SK-N-SH (cell line): Measurements from ENCODE around the gene ATL1.

Experiments
- ELF1 ChIP-seq: IDR thresholded peaks from 2 replicates; pipeline ENCODE4 v1.4.0; 2012
- GABPA ChIP-seq: IDR thresholded peaks from 2 replicates; pipeline ENCODE4 v1.4.0; 2012; ENCODE audit warnings: low read depth, mild to moderate bottlenecking
- POLR2AphosphoS5 ChIP-seq: IDR thresholded peaks from 2 replicates; pipeline ENCODE4 v1.6.1; 2012; ENCODE audit warnings: low read depth, low read length
- RAD21 ChIP-seq: IDR thresholded peaks from 2 replicates; pipeline ENCODE4 v1.6.1; 2012; ENCODE audit warnings: mild to moderate bottlenecking, low read length
- RCOR1 ChIP-seq: fragments of 150-350 bp; IDR thresholded peaks from 2 replicates; pipeline ENCODE4 v1.6.1; 2017; ENCODE audit warnings: antibody characterized with exemption, low read length
- TF ChIP-seq, protein P1 (sequence below): fragments of 200-600 bp; sonication (generic); IDR thresholded peaks from 2 replicates; pipeline ENCODE4 v1.6.1; 2017; ENCODE audit warnings: antibody characterized with exemption, mild to moderate bottlenecking, moderate library complexity
- TF ChIP-seq, protein P2 (sequence below): IDR thresholded peaks from 2 replicates; pipeline ENCODE4 v1.6.1; 2012; ENCODE audit warnings: mild to moderate bottlenecking, low read depth, low read length, moderate library complexity
- TF ChIP-seq, protein P3 (sequence below): IDR thresholded peaks from 2 replicates; pipeline ENCODE4 v1.4.0; 2012; ENCODE audit warnings: low read depth

DNA sequence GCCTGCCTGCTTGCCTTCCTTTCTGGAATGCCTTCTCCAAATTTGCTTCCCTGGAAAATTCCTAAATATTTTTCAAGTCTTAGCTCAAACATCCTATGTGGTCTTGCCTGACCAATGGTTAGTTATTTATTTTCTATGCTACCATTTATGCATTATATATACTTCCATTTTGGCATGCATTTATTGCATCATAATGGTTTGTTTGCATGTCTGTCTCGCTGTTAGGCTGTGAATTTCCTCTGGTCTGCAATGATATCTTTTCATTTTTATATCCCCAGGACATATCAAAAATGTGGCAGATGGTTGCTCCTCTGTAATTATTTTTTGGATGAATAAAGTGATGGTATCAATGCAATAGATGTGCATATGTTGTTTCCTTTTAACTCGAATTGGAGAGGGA is 30.5 kb downstream of the ATL1 start:
- no peak for TF ChIP-seq ELF1
- TF ChIP-seq, protein P1, sequence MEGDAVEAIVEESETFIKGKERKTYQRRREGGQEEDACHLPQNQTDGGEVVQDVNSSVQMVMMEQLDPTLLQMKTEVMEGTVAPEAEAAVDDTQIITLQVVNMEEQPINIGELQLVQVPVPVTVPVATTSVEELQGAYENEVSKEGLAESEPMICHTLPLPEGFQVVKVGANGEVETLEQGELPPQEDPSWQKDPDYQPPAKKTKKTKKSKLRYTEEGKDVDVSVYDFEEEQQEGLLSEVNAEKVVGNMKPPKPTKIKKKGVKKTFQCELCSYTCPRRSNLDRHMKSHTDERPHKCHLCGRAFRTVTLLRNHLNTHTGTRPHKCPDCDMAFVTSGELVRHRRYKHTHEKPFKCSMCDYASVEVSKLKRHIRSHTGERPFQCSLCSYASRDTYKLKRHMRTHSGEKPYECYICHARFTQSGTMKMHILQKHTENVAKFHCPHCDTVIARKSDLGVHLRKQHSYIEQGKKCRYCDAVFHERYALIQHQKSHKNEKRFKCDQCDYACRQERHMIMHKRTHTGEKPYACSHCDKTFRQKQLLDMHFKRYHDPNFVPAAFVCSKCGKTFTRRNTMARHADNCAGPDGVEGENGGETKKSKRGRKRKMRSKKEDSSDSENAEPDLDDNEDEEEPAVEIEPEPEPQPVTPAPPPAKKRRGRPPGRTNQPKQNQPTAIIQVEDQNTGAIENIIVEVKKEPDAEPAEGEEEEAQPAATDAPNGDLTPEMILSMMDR = no peak
- TF ChIP-seq RCOR1 = no peak
- TF ChIP-seq, protein P2, sequence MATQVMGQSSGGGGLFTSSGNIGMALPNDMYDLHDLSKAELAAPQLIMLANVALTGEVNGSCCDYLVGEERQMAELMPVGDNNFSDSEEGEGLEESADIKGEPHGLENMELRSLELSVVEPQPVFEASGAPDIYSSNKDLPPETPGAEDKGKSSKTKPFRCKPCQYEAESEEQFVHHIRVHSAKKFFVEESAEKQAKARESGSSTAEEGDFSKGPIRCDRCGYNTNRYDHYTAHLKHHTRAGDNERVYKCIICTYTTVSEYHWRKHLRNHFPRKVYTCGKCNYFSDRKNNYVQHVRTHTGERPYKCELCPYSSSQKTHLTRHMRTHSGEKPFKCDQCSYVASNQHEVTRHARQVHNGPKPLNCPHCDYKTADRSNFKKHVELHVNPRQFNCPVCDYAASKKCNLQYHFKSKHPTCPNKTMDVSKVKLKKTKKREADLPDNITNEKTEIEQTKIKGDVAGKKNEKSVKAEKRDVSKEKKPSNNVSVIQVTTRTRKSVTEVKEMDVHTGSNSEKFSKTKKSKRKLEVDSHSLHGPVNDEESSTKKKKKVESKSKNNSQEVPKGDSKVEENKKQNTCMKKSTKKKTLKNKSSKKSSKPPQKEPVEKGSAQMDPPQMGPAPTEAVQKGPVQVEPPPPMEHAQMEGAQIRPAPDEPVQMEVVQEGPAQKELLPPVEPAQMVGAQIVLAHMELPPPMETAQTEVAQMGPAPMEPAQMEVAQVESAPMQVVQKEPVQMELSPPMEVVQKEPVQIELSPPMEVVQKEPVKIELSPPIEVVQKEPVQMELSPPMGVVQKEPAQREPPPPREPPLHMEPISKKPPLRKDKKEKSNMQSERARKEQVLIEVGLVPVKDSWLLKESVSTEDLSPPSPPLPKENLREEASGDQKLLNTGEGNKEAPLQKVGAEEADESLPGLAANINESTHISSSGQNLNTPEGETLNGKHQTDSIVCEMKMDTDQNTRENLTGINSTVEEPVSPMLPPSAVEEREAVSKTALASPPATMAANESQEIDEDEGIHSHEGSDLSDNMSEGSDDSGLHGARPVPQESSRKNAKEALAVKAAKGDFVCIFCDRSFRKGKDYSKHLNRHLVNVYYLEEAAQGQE = no peak
- TF ChIP-seq, protein P3, sequence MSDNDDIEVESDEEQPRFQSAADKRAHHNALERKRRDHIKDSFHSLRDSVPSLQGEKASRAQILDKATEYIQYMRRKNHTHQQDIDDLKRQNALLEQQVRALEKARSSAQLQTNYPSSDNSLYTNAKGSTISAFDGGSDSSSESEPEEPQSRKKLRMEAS = no peak
- TF ChIP-seq POLR2AphosphoS5 = no peak
- TF ChIP-seq GABPA = no peak
- TF ChIP-seq RAD21 = no peak
